HG02884 (cell line): ENCODE results near the gene CSTPP1.
A peak's percentile ranks its signal among the peaks of the same experiment; 100 is the strongest.
"Not testable (repeated sequence)": the region's sequence is repeated elsewhere in the genome, so short reads cannot be mapped to it uniquely, and the experiment has no call there.

Experiments
- ATAC-seq: cut with Tn5 transposase; IDR thresholded peaks from one replicate; pipeline ENCODE4 v1.9.1; 2021; ENCODE audit warnings: mild to moderate bottlenecking, moderate library complexity; ENCODE audit not compliant: unreplicated experiment

CSTPP1 gene

GRCh38 chr11:46987183-46987582, 50.6 kb downstream of the CSTPP1 start:
- no peak for ATAC-seq

GRCh38 chr11:46989810-46990487, 53.4 kb downstream of the CSTPP1 start:
- ATAC-seq: not testable (repeated sequence)

- no peak for ATAC-seq
These were observed 54.8 kb downstream of the CSTPP1 start for GRCh38 chr11:46991391-46991790.

- not testable (repeated sequence) for ATAC-seq
These were observed 55.8 kb downstream of the CSTPP1 start for GRCh38 chr11:46992386-46992785.

GRCh38 chr11:46997796-46998195, 61.2 kb downstream of the CSTPP1 start:
- ATAC-seq: not testable (repeated sequence)

GRCh38 chr11:46999217-46999616, 62.7 kb downstream of the CSTPP1 start:
- ATAC-seq: no peak

- ATAC-seq: no peak
These were observed 63.5 kb downstream of the CSTPP1 start for GRCh38 chr11:47000033-47000432.

- ATAC-seq: no peak
These were observed 65.2 kb downstream of the CSTPP1 start for GRCh38 chr11:47001781-47002181.

- ATAC-seq: no peak
These were observed 65.8 kb downstream of the CSTPP1 start for GRCh38 chr11:47002390-47002789.

GRCh38 chr11:47003180-47003877, 66.8 kb downstream of the CSTPP1 start:
- ATAC-seq: no peak

GRCh38 chr11:47004595-47005033, 68.1 kb downstream of the CSTPP1 start:
- peak; percentile 47 for ATAC-seq

- no peak for ATAC-seq
These were observed 68.9 kb downstream of the CSTPP1 start for GRCh38 chr11:47005441-47005840.

- no peak for ATAC-seq
These were observed 71.0 kb downstream of the CSTPP1 start for GRCh38 chr11:47007579-47007978.

GRCh38 chr11:47010179-47010578, 73.6 kb downstream of the CSTPP1 start:
- ATAC-seq: no peak

GRCh38 chr11:47014097-47014496, 77.5 kb downstream of the CSTPP1 start:
- ATAC-seq: no peak

GRCh38 chr11:47018637-47019036, 82.1 kb downstream of the CSTPP1 start:
- no peak for ATAC-seq

GRCh38 chr11:47020793-47021526, 84.4 kb downstream of the CSTPP1 start:
- ATAC-seq: no peak

GRCh38 chr11:47021527-47021818, 84.9 kb downstream of the CSTPP1 start:
- no peak for ATAC-seq

- ATAC-seq: no peak
These were observed 85.4 kb downstream of the CSTPP1 start for GRCh38 chr11:47021965-47022364.

GRCh38 chr11:47028195-47029093, 91.9 kb downstream of the CSTPP1 start:
- ATAC-seq: no peak

- no peak for ATAC-seq
These were observed 96.9 kb downstream of the CSTPP1 start for GRCh38 chr11:47033439-47033838.
